Testis (tissue), 2 donors: Measurements from ENCODE around the gene UBR3.

Source experiments
- CTCF ChIP-seq, 3 experiments: fragments of 450-650 bp in 2 of 3; fragments of 200-600 bp in 1 of 3; sonication (generic) in 1 of 3; IDR thresholded peaks; one replicate each; pipeline ENCODE4 v1.5.1; 2016 to 2019; ENCODE audit warnings: antibody characterized with exemption in 3 of 3, mild to moderate bottlenecking in 2 of 3, moderate library complexity in 1 of 3
- POLR2A ChIP-seq: fragments of 450-650 bp; IDR thresholded peaks from one replicate; pipeline ENCODE4 v1.6.1; 2017; ENCODE audit warnings: antibody characterized with exemption, mild to moderate bottlenecking, moderate library complexity

- TF ChIP-seq CTCF (IDR thresholded peaks at IDR 0.05) = no peak
- TF ChIP-seq POLR2A = no peak
These were observed 73.4 kb downstream of the UBR3 start for GRCh38 chr2:169900686-169901085.
